Thyroid gland (tissue), 4 donors: ENCODE measurements around the gene CCDC201.

Source experiments
- CTCF ChIP-seq, 6 experiments: fragments of 200-600 bp in 3 of 6; fragments of 450-650 bp in 3 of 6; sonication (generic) in 3 of 6; IDR thresholded peaks; one replicate each; pipeline ENCODE4 v1.5.1; 2016 to 2019; ENCODE audit warnings: antibody characterized with exemption in 6 of 6, mild to moderate bottlenecking in 2 of 6, inconsistent platforms in 1 of 6, moderate library complexity in 1 of 6
- POLR2A ChIP-seq, 2 donors: fragments of 450-650 bp; IDR thresholded peaks; one replicate each; pipeline ENCODE4 v1.6.1; 2017; ENCODE audit warnings: antibody characterized with exemption in 2 of 2, mild to moderate bottlenecking in 2 of 2, moderate library complexity in 1 of 2

- TF ChIP-seq CTCF (IDR thresholded peaks at IDR 0.05) (no peak), POLR2A (IDR thresholded peaks at IDR 0.05) (no peak)
Measured at GRCh38 chr7:45893996-45894664, 21.2 kb upstream of the CCDC201 start.
